ENCODE measurements around the gene NHS. TPM values are rescaled to one million over a fixed set of nuclear protein-coding genes. Genes with fewer than 3 reads are reported as not detected.

Gene NHS
- total and polyA plus RNA-seq, 2 of the 13 experiments (the other 11 are each of a cell fraction or from before 2014, with no cell fraction given), result 0.02 TPM; not detected in 1

- no peaks in the 10 kb centered on the region for H3K27me3 ChIP-seq (ENCODE audit: control insufficient read depth in 1 of 2, insufficient read depth in 2 of 2, low read length in 2 of 2)
- no peak overlapping the region for H3K4me3 ChIP-seq (replicated peaks in 1 of 3; ENCODE audit: insufficient read depth in 1 of 3, low read depth in 2 of 3, low read length in 3 of 3)
- CTCF ChIA-PET (ENCODE audit: low intra/inter-chr PET ratio, low total read pairs), result no interaction called here
- no peak for FAIRE-seq
- H4K20me1 ChIP-seq (ENCODE audit: insufficient read depth, low read length), result no peaks in the 10 kb centered on the region
- peaks cover 9% of the 10 kb centered on the region; the same call in 1 of the 2 replicates for H3K4me1 ChIP-seq (ENCODE audit: insufficient read depth, low read length)
- H3K36me3 ChIP-seq (replicated peaks in 1 of 2; ENCODE audit: control insufficient read depth in 1 of 2, insufficient read depth in 2 of 2, low read length in 2 of 2), result no peaks in the 10 kb centered on the region
- no peak overlapping the region for H2AFZ ChIP-seq (ENCODE audit: low read length)
- no peaks in the 10 kb centered on the region for H3K9me3 ChIP-seq (ENCODE audit: low read length)
- POLR2A ChIA-PET, result no interaction called here
- TF ChIP-seq AKAP8 (CRISPR knock-in tag; IDR thresholded peaks at IDR 0.05) (no peak), MAFF (IDR thresholded peaks at IDR 0.05; ENCODE audit: low read depth, low read length) (0 out of 2 replicates have a peak, but pooled peaks have one; percentile 35), MAFK (conservative IDR thresholded peaks at IDR 0.05 in 1 of 2, IDR thresholded peaks at IDR 0.05 in 1 of 2; ENCODE audit: low read length in 2 of 2) (peak; percentile 31 to 38; a peak in 3 of 4 replicates)
- H3K79me2 ChIP-seq (ENCODE audit: insufficient read depth, low read length), result no peaks in the 10 kb centered on the region
- BruUV-seq (replicated peaks), result no TSS peak
- DNase-seq (ENCODE audit: low spot score), result peak; percentile 4
- no CpG with 5 or more reads among the region's 2 CpGs for WGBS (ENCODE audit: low lambda C conversion rate)
- intact Hi-C loops (cut with micrococcal nuclease; ENCODE audit: unreplicated experiment), result no loop called here
- ATAC-seq, result no peak
- in situ Hi-C loops (cut with HindIII; ENCODE audit: extremely low pct_ligation_motif_present, low pct_unique_long_range_greater_than_20kb), result no loop called here
- H3K9ac ChIP-seq (ENCODE audit: insufficient read depth, low read depth, low read length), result no peak overlapping the region
- H3K4me2 ChIP-seq (ENCODE audit: low read depth, low read length), result no peak overlapping the region
- H3K27ac ChIP-seq (ENCODE audit: extremely low read length, insufficient read depth, low read length), result no peak overlapping the region
Measured at GRCh38 chrX:17547658-17548057, 172.7 kb downstream of the NHS start.

GRCh38 chrX:17549107-17549651, 174.2 kb downstream of the NHS start:
- CTCF ChIA-PET (ENCODE audit: low intra/inter-chr PET ratio, low total read pairs), result no interaction called here
- ATAC-seq, result no peak
- no peaks in the 10 kb centered on the region for H3K27me3 ChIP-seq (ENCODE audit: control insufficient read depth in 1 of 2, insufficient read depth in 2 of 2, low read length in 2 of 2)
- H2AFZ ChIP-seq (ENCODE audit: low read length), result no peak overlapping the region
- no peaks in the 10 kb centered on the region for H3K36me3 ChIP-seq (replicated peaks in 1 of 2; ENCODE audit: control insufficient read depth in 1 of 2, insufficient read depth in 2 of 2, low read length in 2 of 2)
- no peak overlapping the region for H3K4me3 ChIP-seq (replicated peaks in 1 of 3; ENCODE audit: insufficient read depth in 1 of 3, low read depth in 2 of 3, low read length in 3 of 3)
- H3K9ac ChIP-seq (ENCODE audit: insufficient read depth, low read depth, low read length), result no peak overlapping the region
- H3K4me2 ChIP-seq (ENCODE audit: low read depth, low read length), result no peak overlapping the region
- intact Hi-C loops (cut with micrococcal nuclease; ENCODE audit: unreplicated experiment) (no loop called here), in situ Hi-C loops (cut with HindIII; ENCODE audit: extremely low pct_ligation_motif_present, low pct_unique_long_range_greater_than_20kb) (no loop called here)
- BruUV-seq (replicated peaks), result no TSS peak
- POLR2A ChIA-PET, result no interaction called here
- FAIRE-seq, result no peak
- no peak for DNase-seq (ENCODE audit: low spot score)
- H4K20me1 ChIP-seq (ENCODE audit: insufficient read depth, low read length), result no peaks in the 10 kb centered on the region
- no peaks in the 10 kb centered on the region for H3K79me2 ChIP-seq (ENCODE audit: insufficient read depth, low read length)
- WGBS (ENCODE audit: low lambda C conversion rate), result no CpG with 5 or more reads among the region's 6 CpGs
- H3K9me3 ChIP-seq (ENCODE audit: low read length), result no peaks in the 10 kb centered on the region
- peaks cover 9% of the 10 kb centered on the region; the same call in 1 of the 2 replicates for H3K4me1 ChIP-seq (ENCODE audit: insufficient read depth, low read length)
- H3K27ac ChIP-seq (ENCODE audit: extremely low read length, insufficient read depth, low read length), result no peak overlapping the region
- TF ChIP-seq HNRNPK (IDR thresholded peaks at IDR 0.05; ENCODE audit: low read depth, low read length, poor library complexity, severe bottlenecking) (no peak), ETV5 (CRISPR knock-in tag; IDR thresholded peaks at IDR 0.05; ENCODE audit: borderline replicate concordance) (no peak), HOXA5 (CRISPR knock-in tag; IDR thresholded peaks at IDR 0.05) (no peak), ZSCAN20 (CRISPR knock-in tag; IDR thresholded peaks at IDR 0.05; ENCODE audit: borderline replicate concordance) (no peak), ZNF781 (CRISPR knock-in tag; IDR thresholded peaks at IDR 0.05; ENCODE audit: borderline replicate concordance, not compliant biosample characterization) (no peak), ZNF839 (CRISPR knock-in tag; IDR thresholded peaks at IDR 0.05; ENCODE audit: borderline replicate concordance) (no peak), TOE1 (CRISPR knock-in tag; IDR thresholded peaks at IDR 0.05) (no peak), NKX3-1 (CRISPR knock-in tag; IDR thresholded peaks at IDR 0.05) (no peak), ZNF230 (CRISPR knock-in tag; IDR thresholded peaks at IDR 0.05) (no peak), SNAI1 (CRISPR knock-in tag; IDR thresholded peaks at IDR 0.05; ENCODE audit: borderline replicate concordance) (no peak), ZNF558 (CRISPR knock-in tag; IDR thresholded peaks at IDR 0.05; ENCODE audit: borderline replicate concordance) (no peak), ARHGAP35 (CRISPR knock-in tag; IDR thresholded peaks at IDR 0.05; ENCODE audit: borderline replicate concordance) (no peak), PPARG (CRISPR knock-in tag; conservative IDR thresholded peaks at IDR 0.05) (no peak), KDM6A (CRISPR knock-in tag; IDR thresholded peaks at IDR 0.05; ENCODE audit: low read depth) (no peak)
- TF ChIP-seq, protein P1, sequence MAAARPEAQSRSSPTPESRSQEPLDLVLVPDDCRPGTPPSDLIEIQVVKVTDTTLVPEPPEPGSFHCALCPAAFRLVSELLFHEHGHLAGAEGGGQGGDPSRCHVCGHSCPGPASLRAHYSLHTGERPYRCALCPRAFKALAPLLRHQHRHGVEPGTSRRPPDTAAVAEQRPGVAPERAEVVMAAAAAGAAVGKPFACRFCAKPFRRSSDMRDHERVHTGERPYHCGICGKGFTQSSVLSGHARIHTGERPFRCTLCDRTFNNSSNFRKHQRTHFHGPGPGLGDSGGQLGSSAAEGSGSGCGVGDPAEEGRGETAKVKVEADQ (CRISPR knock-in tag; IDR thresholded peaks at IDR 0.05; ENCODE audit: borderline replicate concordance), result no peak
- TF ChIP-seq, protein P2, sequence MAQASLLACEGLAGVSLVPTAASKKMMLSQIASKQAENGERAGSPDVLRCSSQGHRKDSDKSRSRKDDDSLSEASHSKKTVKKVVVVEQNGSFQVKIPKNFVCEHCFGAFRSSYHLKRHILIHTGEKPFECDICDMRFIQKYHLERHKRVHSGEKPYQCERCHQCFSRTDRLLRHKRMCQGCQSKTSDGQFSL (CRISPR knock-in tag; IDR thresholded peaks at IDR 0.05), result no peak
